ENCODE results near the gene ERVK3-1.

- TF ChIP-seq CTCF (IDR thresholded peaks at IDR 0.05): no peak
- no peak for TF ChIP-seq POLR2A (IDR thresholded peaks at IDR 0.05)
These were observed 51.7 kb downstream of the ERVK3-1 start for GRCh38 chr19:58356766-58357480.

Data from prostate gland (tissue), 2 donors.